HL-60 (cell line): ENCODE measurements around the gene CAV3.

Experiments
- CTCF ChIP-seq: IDR thresholded peaks from one replicate; pipeline ENCODE4 v1.5.1; 2011; ENCODE audit warnings: low read length, control low read depth, inconsistent platforms; ENCODE audit not compliant: insufficient read depth
- POLR2AphosphoS5 ChIP-seq: IDR thresholded peaks from 2 replicates; pipeline ENCODE4 v1.6.1; 2012; ENCODE audit warnings: low read depth
- SPI1 ChIP-seq: IDR thresholded peaks from 2 replicates; pipeline ENCODE4 v1.6.1; 2012; ENCODE audit warnings: low read depth, mild to moderate bottlenecking, borderline replicate concordance

- TF ChIP-seq CTCF = no peak
- no peak for TF ChIP-seq POLR2AphosphoS5
- no peak for TF ChIP-seq SPI1
These were observed at the start of gene CAV3 for GRCh38 chr3:8733332-8734094.
